GM18868 (cell line): ENCODE measurements around the gene SPTBN4.
"Not testable (repeated sequence)": the region's sequence is repeated elsewhere in the genome, so short reads cannot be mapped to it uniquely, and the experiment has no call there.

ENCODE experiments used
- ATAC-seq: cut with Tn5 transposase; IDR thresholded peaks from one replicate; pipeline ENCODE4 v1.9.1; 2021; ENCODE audit warnings: mild to moderate bottlenecking, moderate library complexity; ENCODE audit not compliant: unreplicated experiment

Gene SPTBN4

GRCh38 chr19:40464059-40465024 is 2.5 kb upstream of the SPTBN4 start:
- no peak for ATAC-seq

DNA sequence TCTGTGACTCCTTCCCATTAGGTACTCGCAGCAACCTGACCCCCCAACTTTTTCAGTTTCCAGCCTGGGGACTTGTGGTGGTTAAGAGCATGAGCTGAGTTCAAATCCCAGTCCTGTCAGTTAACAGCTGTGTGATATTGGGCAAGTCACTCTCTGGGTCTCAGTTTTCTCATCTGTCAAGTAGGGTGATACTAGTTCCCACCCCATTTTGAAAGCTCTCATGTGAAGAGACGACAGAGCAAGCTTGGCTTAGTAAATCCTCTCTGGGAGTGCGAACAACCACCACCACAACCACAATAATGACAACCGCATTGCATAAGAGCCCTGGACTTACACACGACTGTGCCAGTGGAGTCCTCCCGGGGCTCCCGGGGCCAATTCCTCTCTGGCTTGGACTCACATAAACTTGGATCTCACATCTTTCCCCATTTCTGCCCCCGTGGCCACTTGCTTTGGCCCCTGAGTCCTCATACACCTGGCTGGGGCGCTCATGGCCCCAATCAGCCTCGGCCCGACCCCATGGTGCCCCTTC is 1.7 kb upstream of the SPTBN4 start:
- no peak for ATAC-seq

GRCh38 chr19:40465557-40466218 is 1.1 kb upstream of the SPTBN4 start, which contains the start of gene BLVRB:
BLVRB (minus strand) TSS chr19:40465745; CDS start chr19:40465688, 57 bp downstream.
- peak; percentile 90 for ATAC-seq

DNA sequence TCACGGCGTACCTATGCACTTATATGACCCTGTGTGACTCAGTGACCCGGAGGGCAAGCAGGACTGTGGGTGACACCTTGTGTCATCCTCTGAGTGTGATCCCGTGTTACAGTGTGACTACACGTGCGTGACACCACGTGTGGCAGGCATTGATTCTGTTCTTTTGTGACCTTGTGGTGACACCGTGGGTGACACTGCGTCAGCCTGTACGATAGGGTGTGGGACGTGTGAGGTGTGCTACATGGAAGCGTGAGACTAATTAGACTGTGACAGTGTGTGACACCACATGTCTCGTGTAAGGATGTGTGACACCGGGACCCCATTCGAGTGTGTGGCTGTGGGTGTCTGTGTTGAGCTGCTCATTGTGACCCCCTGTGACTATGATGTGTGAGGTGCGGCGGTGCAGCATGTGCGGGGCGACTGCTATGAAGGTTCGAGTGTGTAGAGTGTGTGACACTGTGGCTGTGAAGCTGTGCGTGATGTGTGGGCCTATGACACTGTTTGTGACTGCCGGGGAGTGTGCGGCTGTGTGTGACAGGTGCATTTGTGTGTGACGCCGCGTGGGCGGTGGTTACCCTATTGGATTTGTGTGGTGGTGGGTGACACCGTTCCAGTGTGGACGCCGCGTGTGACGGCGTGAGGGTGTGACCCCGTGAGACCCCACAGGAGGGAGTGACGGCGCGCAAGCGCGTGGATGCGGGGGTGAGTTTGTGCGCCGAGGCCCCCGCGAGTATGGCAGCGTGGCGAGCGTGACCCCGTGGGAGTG is 399 bp upstream of the SPTBN4 start:
- peak; percentile 21 for ATAC-seq

DNA sequence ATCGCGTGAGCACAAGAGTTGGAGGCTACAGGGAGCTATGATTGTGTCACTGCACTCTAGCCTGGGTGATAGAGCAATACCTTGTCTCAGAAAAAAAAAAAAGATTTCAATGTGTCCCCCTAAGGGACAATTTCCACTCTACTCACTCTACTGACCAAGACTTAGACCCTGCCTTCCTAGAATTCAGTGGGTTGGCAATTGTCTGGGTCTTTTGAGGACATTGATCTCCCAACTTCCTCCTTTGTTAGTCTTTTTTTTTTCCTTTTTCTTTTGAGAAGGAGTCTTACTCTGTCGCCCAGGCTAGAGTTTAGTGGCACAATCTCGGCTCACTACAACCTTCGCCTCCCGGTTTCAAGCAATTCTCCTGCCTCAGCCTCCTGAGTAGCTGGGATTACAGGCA is 2.2 kb downstream of the SPTBN4 start:
- no peak for ATAC-seq

DNA sequence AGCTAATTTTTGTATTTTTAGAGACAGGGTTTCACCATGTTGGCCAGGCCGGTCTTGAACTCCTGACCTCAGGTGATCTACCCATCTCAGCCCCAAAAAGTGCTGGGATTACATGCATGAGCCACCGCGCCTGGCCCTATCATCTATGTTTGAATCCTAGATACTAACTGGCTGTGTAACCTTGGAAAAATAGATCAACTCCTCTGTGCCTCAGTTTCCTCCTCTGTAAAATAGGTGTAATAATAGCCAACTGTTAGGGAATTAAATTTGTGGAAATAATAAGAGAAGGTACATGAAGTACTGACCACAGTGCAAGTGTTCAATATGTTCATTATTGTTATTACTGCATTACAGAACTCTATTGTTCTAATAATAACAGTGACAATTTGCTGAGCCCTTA is 4.3 kb downstream of the SPTBN4 start:
- ATAC-seq: no peak

DNA sequence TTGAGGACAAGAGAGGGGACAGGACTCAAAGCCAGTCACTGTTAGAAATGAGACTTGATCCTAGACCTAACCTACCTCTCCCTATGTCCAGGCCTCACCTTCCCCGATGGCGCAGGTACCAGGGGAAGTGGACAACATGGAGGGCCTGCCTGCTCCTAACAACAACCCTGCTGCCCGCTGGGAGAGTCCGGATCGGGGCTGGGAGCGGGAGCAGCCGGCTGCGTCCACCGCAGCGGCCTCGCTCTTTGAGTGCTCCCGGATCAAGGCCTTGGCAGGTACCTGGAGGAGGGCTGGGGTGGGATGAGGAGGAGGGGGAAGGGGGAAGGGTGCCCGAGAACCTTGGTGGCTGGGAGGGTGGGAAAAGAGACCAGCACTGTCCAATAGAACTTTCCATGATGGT is 5.7 kb downstream of the SPTBN4 start:
- no peak for ATAC-seq

DNA sequence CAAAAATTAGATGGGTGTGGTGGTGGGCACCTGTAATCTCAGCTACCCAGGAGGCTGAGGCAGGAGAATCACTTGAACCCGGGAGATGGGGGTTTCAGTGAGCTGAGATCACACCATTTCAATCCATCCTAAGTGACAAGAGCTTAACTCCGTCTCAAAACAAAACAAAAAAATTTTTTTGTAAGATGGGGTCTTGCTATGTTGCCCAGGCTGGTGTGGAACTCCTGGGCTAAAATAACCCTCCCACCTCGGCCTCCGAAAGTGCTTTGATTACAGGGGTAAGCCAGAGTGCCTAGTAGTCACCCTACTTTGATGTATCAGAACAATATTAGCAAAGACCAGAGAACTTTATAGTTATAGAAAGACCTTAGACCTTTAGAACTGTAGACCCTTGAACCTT is 7.9 kb downstream of the SPTBN4 start:
- ATAC-seq: no peak

GRCh38 chr19:40475878-40476644 is 9.3 kb downstream of the SPTBN4 start:
- ATAC-seq: not testable (repeated sequence)

DNA sequence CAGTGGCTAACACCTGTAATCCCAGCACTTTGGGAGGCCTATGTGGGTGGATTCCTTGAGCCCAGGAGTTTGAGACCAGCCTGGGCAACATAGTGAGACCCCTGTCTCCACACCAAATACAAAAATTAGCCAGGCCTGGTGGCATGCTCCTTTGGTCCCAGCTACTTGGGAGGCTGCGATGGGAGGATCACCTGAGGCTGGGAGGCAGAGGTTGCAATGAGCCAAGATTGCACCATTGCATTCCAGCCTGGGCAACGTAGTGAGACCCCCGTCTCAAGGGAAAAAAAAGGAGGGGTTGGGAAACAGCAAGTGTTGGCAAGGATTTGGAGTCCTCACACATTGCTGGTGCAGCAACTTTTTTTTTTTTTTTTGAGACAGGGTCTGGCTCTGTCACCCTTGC is 19.2 kb downstream of the SPTBN4 start:
- no peak for ATAC-seq

GRCh38 chr19:40489882-40490230 is 23.1 kb downstream of the SPTBN4 start:
- no peak for ATAC-seq

- ATAC-seq: no peak
Measured at GRCh38 chr19:40492274-40492673, 25.5 kb downstream of the SPTBN4 start.

GRCh38 chr19:40493778-40494177 is 27.0 kb downstream of the SPTBN4 start:
- no peak for ATAC-seq

GRCh38 chr19:40494191-40494838 is 27.5 kb downstream of the SPTBN4 start:
- ATAC-seq: no peak

- no peak for ATAC-seq
Measured at GRCh38 chr19:40497214-40497613, 30.4 kb downstream of the SPTBN4 start.

DNA sequence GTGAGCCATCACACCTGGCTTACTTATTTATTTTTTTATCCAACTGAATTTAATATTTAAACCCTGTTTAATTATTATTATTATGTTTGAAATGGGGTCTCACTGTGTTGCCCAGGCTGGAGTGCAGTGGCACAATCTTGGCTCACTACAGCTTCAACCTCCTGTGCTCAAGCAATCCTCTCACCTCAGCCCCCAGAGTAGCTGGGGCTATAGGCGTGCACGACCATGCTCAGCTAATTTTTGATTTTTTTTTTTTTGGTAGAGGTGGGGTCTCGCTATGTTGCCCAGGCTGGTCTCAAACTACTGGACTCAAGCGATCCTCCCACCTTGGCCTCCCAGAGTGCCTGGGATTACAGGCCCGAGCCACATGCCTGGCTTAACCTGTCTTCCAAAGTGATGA is 32.5 kb downstream of the SPTBN4 start:
- no peak for ATAC-seq

DNA sequence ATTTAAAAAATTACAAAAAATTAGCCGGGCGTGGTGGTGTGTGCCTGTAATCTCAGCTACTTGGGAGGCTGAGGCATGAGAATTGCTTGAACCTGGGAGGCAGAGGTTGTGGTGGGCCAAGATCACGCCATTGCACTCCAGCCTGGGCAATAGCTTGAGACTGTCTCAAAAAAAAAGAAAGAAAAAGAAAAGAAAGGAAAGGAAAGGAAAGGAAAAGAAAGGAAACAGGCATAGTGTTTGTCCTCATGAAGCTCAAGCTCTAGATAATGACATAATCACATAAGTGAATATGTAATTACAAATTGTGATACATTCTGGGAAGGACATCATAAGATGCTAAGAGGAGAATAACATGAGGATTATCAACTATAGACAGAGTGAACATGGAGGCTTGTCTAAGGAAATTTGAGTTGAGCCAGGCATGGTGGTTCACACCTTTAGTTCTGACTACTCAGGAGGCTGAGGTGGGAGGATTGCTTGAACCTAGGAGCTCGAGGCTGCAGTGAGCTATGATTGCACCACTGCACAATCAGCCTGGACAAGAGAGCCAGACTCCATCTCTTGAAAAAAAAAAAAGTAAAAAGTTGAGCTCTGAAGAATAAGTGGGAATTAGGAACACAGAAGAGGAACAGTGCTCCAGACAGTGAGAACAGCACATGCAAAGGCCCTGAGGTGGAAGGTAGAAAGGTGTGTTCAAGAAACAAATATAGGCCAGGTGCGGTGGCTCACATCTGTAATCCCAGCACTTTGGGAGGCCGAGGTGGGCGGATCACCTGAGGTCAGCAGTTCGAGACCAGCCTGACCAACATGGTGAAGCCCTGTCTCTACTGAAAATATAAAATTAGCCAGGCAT is 34.1 kb downstream of the SPTBN4 start:
- ATAC-seq: not testable (repeated sequence)

GRCh38 chr19:40501599-40501998 is 34.8 kb downstream of the SPTBN4 start:
- no peak for ATAC-seq

DNA sequence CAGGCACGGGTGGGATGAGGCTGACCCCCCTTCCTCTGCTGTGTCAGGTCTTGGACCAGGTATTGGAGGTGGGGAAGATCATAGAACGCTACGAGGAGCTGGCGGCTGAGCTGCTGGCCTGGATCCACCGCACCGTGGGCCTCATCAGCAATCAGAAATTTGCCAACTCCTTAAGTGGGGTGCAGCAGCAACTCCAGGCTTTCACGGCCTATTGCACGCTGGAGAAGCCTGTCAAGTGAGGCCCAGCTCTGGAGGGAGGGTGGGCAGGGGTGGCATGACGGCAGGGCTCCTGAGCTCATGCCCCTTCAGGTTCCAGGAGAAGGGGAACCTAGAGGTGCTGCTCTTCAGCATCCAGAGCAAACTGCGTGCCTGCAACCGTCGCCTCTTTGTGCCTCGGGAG is 35.3 kb downstream of the SPTBN4 start:
- no peak for ATAC-seq
